ENCODE measurements around the gene LILRB3. TPM values are rescaled to one million over a fixed set of nuclear protein-coding genes. Genes with fewer than 3 reads are reported as not detected.

The LILRB3 gene
- total and polyA plus RNA-seq, 2 donors from 2014 or later = 1.4 to 10.0 TPM

- DNase-seq = no peak
- no peaks in the 10 kb centered on the region for H3K27me3 ChIP-seq (ENCODE audit: control insufficient read depth, insufficient read depth, low read length)
- intact Hi-C loops (cut with DNase I) = no loop called here
- no peak for FAIRE-seq
- no peaks in the 10 kb centered on the region for H3K4me1 ChIP-seq (ENCODE audit: control insufficient read depth in 2 of 3, insufficient read depth in 2 of 3, low read depth in 1 of 3, low read length in 3 of 3)
- H3K9me3 ChIP-seq (ENCODE audit: control insufficient read depth in 2 of 3, insufficient read depth in 1 of 3, low read length in 3 of 3) = no peaks in the 10 kb centered on the region
- H3K27ac ChIP-seq (ENCODE audit: low read depth in 2 of 2, low read length in 2 of 2) = no peak overlapping the region
- H3K4me3 ChIP-seq (ENCODE audit: low read length in 3 of 3) = no peak overlapping the region
- H3K9ac ChIP-seq (ENCODE audit: low read length in 3 of 3) = no peak overlapping the region
- TF ChIP-seq CTCF (IDR thresholded peaks at IDR 0.05; ENCODE audit: borderline replicate concordance, extremely low read depth, insufficient read depth) = no peak
- no peaks in the 10 kb centered on the region for H3K36me3 ChIP-seq (ENCODE audit: control insufficient read depth in 2 of 3, insufficient read depth in 3 of 3, low read length in 3 of 3)
Observed at GRCh38 chr19:54256250-54257115, 33.7 kb upstream of the LILRB3 start.

- DNase-seq = no peak
- H3K4me3 ChIP-seq (ENCODE audit: low read length in 3 of 3) = no peak overlapping the region
- H3K9me3 ChIP-seq (ENCODE audit: control insufficient read depth in 2 of 3, insufficient read depth in 1 of 3, low read length in 3 of 3) = no peaks in the 10 kb centered on the region
- H3K27me3 ChIP-seq (ENCODE audit: control insufficient read depth, insufficient read depth, low read length) = no peaks in the 10 kb centered on the region
- no peak for FAIRE-seq
- intact Hi-C loops (cut with DNase I) = no loop called here
- no peak for TF ChIP-seq CTCF (IDR thresholded peaks at IDR 0.05; ENCODE audit: borderline replicate concordance, extremely low read depth, insufficient read depth)
- H3K27ac ChIP-seq (ENCODE audit: low read depth in 2 of 2, low read length in 2 of 2) = no peak overlapping the region
- H3K9ac ChIP-seq (ENCODE audit: low read length in 3 of 3) = no peak overlapping the region
- H3K4me1 ChIP-seq (ENCODE audit: control insufficient read depth in 2 of 3, insufficient read depth in 2 of 3, low read depth in 1 of 3, low read length in 3 of 3) = no peaks in the 10 kb centered on the region
- H3K36me3 ChIP-seq (ENCODE audit: control insufficient read depth in 2 of 3, insufficient read depth in 3 of 3, low read length in 3 of 3) = no peaks in the 10 kb centered on the region
Observed at GRCh38 chr19:54255105-54255775, 32.4 kb upstream of the LILRB3 start.

- Histone ChIP-seq H3K27me3 (ENCODE audit: control insufficient read depth, insufficient read depth, low read length) (no peaks in the 10 kb centered on the region), H3K9me3 (ENCODE audit: control insufficient read depth in 2 of 3, insufficient read depth in 1 of 3, low read length in 3 of 3) (no peaks in the 10 kb centered on the region), H3K27ac (ENCODE audit: low read depth in 2 of 2, low read length in 2 of 2) (no peak overlapping the region), H3K36me3 (ENCODE audit: control insufficient read depth in 2 of 3, insufficient read depth in 3 of 3, low read length in 3 of 3) (no peaks in the 10 kb centered on the region), H3K4me1 (ENCODE audit: control insufficient read depth in 2 of 3, insufficient read depth in 2 of 3, low read depth in 1 of 3, low read length in 3 of 3) (no peaks in the 10 kb centered on the region), H3K9ac (ENCODE audit: low read length in 3 of 3) (no peak overlapping the region), H3K4me3 (ENCODE audit: low read length in 3 of 3) (no peak overlapping the region)
- TF ChIP-seq CTCF (IDR thresholded peaks at IDR 0.05; ENCODE audit: borderline replicate concordance, extremely low read depth, insufficient read depth) = no peak
- intact Hi-C loops (cut with DNase I) = no loop called here
- no peak for FAIRE-seq
- DNase-seq = no peak
Observed at GRCh38 chr19:54254195-54254906, 31.5 kb upstream of the LILRB3 start.

Measured in kidney (tissue), 14 donors.